ENCODE measurements around the gene HLTF.
"Not testable (repeated sequence)": the region's sequence is repeated elsewhere in the genome, so short reads cannot be mapped to it uniquely, and the experiment has no call there.

Gene HLTF

GRCh38 chr3:149015393-149015792 is 70.9 kb downstream of the HLTF start:
- no peak for DNase-seq

GRCh38 chr3:149013726-149014125 is 72.6 kb downstream of the HLTF start:
- DNase-seq: no peak

- no peak for DNase-seq
Observed at GRCh38 chr3:149011676-149012075, 74.7 kb downstream of the HLTF start.

GRCh38 chr3:149010966-149011365 is 75.4 kb downstream of the HLTF start:
- DNase-seq: no peak

GRCh38 chr3:149010504-149010951 is 75.8 kb downstream of the HLTF start:
- DNase-seq: peak; percentile 61

GRCh38 chr3:149009732-149010131 is 76.6 kb downstream of the HLTF start:
- no peak for DNase-seq

GRCh38 chr3:149007567-149008257 is 78.6 kb downstream of the HLTF start:
- no peak for DNase-seq

GRCh38 chr3:149005416-149005815 is 80.9 kb downstream of the HLTF start:
- no peak for DNase-seq

GRCh38 chr3:149004622-149005021 is 81.7 kb downstream of the HLTF start:
- no peak for DNase-seq

GRCh38 chr3:149003653-149004305 is 82.6 kb downstream of the HLTF start:
- no peak for DNase-seq

- no peak for DNase-seq
Observed at GRCh38 chr3:149001727-149002126, 84.6 kb downstream of the HLTF start.

GRCh38 chr3:149000206-149000745 is 86.1 kb downstream of the HLTF start:
- no peak for DNase-seq

- DNase-seq: no peak
Observed at GRCh38 chr3:148999806-149000205, 86.5 kb downstream of the HLTF start.

- no peak for DNase-seq
Observed at GRCh38 chr3:148998715-148999423, 87.5 kb downstream of the HLTF start.

- DNase-seq: no peak
Observed at GRCh38 chr3:148998297-148998696, 88.0 kb downstream of the HLTF start.

- DNase-seq: no peak
Observed at GRCh38 chr3:148997623-148998022, 88.7 kb downstream of the HLTF start.

- no peak for DNase-seq
Observed at GRCh38 chr3:148992635-148993255, 93.6 kb downstream of the HLTF start.

GRCh38 chr3:148992027-148992634 is 94.2 kb downstream of the HLTF start:
- peak; percentile 62 for DNase-seq

GRCh38 chr3:148991219-148992026 is 94.9 kb downstream of the HLTF start, which contains the start of gene GYG1:
Gene GYG1, plus strand, starts transcription at chr3:148991540. Its CDS starts 101 bp downstream, at chr3:148991641.
- peak; percentile 88 for DNase-seq

GRCh38 chr3:148990236-148990635 is 96.1 kb downstream of the HLTF start:
- no peak for DNase-seq

- DNase-seq: not testable (repeated sequence)
Observed at GRCh38 chr3:148987551-148987950, 98.8 kb downstream of the HLTF start.

GRCh38 chr3:148981273-148981672 is 105.1 kb downstream of the HLTF start:
- no peak for DNase-seq
